Tibial nerve (tissue), 3 donors: ENCODE data around the gene THSD4.

Source experiments
- CTCF ChIP-seq, 5 experiments: fragments of 200-600 bp in 3 of 5; fragments of 450-650 bp in 2 of 5; sonication (generic) in 3 of 5; IDR thresholded peaks; one replicate each; pipeline ENCODE4 v1.5.1; 2016 to 2019; ENCODE audit warnings: antibody characterized with exemption in 5 of 5, mild to moderate bottlenecking in 3 of 5, moderate library complexity in 2 of 5
- POLR2A ChIP-seq, 2 donors: fragments of 450-650 bp; IDR thresholded peaks; one replicate each; pipeline ENCODE4 v1.6.1; 2017; ENCODE audit warnings: antibody characterized with exemption in 2 of 2, mild to moderate bottlenecking in 2 of 2, moderate library complexity in 2 of 2

GRCh38 chr15:71242292-71242691 lies 127.0 kb downstream of the THSD4 start:
- TF ChIP-seq POLR2A (IDR thresholded peaks at IDR 0.05) (no peak), CTCF (IDR thresholded peaks at IDR 0.05) (no peak)
